UCSD-AML1 (cell line): ENCODE measurements around the gene CKS2.
"Not testable (repeated sequence)": the region's sequence is repeated elsewhere in the genome, so short reads cannot be mapped to it uniquely, and the experiment has no call there.

Experiments
- DNase-seq: peaks from one replicate; lab custom pipeline; 2025; ENCODE audit not compliant: unreplicated experiment; lab: John Stamatoyannopoulos, UW

CKS2 gene

GRCh38 chr9:89310475-89311345 lies at the start of gene CKS2:
CKS2 (plus strand) TSS chr9:89311195; CDS start chr9:89311293, 98 bp downstream.
- DNase-seq, result peak; percentile 100

DNA sequence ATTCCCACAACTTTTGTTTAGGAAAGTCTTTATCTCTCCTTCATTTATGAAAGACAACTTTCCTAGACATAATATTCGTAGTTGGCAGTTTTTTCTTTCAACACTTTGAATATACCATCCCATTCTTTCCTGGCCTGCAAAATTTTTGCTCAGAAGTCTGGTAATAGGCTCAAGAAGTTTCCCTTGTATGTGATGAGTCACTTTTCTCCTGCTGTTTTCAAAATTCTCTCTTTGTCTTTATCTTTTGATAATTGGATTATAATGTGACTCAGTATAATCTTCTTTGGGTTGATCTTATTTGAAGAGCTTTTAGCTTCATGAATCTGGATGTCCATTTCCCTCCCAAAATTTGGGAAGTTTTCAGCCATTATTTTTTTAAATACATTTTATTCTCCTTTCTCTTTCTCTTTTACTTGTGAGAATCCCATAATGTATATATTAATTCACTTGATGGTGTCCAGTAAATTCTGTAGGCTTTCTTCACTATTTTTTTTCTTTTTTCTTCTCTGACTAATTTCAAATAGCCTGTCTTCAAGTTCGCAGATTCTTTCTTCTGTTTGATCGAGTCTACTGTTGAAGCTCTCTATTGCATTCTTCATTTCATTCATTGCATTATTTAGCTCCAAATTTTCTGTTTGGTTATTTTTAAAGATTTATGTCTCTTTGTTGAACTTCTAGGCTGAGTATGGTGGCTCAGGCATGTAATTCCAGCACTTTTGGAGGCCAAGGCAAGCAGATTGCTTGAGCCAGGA lies 37.3 kb upstream of the CKS2 start:
- no peak for DNase-seq

DNA sequence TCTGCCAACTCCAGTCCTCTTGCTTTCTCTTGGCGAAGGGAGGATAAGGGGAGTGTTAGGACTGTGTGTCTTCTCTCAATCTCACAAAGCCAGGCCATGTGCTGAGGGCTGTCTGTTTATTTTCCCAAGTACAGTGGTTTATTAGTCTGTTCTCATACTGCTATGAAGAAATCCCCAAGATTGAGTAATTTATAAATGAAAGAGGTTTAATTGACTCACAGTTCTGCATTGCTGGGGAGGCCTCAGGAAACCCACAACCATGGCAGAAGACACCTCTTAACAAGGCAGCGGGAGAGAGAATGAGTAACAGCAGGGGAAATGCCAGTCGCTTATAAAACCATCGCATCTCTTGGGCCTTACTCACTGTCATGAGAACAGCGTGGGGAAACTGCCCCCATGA lies 36.2 kb upstream of the CKS2 start:
- DNase-seq, result no peak

- not testable (repeated sequence) for DNase-seq
Observed at GRCh38 chr9:89276040-89276439, 35.0 kb upstream of the CKS2 start.

DNA sequence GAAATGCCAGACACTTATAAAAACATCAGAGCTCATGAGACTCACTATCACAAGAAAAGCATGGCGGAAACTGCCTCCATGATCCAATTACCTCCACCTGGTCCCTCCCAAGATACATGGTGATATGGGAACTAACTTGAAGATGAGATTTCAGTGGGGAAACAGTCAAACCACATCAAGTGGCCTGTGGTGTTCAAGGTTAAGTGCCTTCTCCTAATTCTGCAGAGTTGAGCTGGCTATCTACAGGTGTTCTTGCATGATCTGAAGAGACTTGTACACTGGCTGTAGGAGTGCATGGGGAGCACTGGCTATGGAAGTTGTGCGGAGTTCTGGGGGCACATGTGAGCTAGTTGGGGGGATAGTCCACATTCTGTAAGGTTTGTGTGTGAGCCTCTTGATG lies 34.0 kb upstream of the CKS2 start:
- DNase-seq, result no peak

DNA sequence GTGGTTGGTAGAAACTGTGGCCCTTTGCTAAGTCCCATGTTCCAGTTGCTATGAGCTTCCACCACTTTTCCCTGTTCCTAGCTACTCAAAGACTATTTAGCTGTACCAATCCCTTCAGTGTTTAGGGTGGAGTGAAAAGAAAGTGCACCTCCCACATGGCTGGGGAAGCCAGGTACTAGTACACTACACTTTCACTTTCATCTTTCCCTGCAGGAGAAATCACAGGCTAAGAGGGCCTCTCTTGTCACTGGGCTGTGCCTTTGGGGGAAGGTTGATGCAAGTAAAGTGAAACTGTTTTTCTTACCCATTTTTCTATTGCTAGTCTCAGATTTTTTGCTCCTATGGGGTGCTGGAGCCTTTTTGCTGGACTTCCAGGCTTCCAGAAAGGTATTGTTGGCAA lies 33.5 kb upstream of the CKS2 start:
- DNase-seq, result no peak

- no peak for DNase-seq
Observed at GRCh38 chr9:89278551-89278950, 32.4 kb upstream of the CKS2 start.

DNA sequence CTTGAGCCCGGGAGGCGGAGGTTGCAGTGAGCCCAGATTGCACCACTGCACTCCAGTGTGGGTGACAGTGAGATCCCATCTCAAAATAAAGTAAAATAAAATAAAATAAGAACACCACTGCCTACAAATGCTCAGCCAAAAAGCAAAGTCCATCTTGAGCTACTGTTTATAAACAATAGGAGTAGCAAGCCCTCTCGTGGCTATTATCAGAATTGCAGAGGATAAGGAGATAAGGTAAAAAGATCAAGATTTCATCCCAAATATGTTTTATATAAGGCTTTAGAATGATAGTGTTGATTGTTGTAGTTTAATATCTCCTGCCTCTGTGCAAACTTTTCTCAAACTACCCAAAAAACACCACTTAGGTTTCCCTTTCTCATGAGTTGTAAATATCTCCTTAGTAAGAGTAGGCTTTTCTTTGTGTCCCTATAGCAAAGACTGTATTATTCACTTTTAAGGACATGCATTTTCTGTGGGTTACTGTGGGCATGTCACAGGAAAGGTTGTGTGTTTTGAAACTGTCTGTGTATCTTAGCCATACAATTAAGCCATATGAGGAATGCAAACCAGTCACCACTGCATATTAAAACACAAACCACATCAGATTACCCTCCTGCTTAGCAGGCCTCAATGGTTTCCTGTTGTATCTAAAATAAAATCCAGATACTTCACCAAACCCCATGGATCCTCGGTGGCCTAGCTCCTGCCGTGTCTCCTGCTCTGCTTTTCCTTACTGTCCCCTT lies 31.8 kb upstream of the CKS2 start:
- no peak for DNase-seq

DNA sequence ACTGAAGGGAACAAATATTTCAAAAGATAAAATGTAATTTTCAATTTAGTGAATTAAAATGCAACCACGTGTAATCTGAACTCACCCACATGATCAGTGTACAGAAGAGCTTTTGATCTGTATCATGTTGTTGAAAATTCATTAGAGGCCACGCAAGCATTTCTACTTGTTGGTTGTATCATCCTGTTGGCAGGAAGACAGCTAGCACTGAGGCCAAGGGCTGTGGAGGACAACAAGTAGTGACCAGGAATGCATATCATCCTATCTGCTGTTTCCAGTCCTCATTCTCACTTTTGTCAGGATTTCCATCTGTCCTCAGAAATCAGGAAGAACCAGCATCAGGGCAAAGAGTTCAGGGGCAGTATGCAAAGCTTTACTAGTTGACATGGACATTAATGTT lies 29.9 kb upstream of the CKS2 start:
- no peak for DNase-seq

GRCh38 chr9:89282248-89282968 lies 28.6 kb upstream of the CKS2 start:
- not testable (repeated sequence) for DNase-seq

- DNase-seq, result no peak
Observed at GRCh38 chr9:89284076-89284475, 26.9 kb upstream of the CKS2 start.

DNA sequence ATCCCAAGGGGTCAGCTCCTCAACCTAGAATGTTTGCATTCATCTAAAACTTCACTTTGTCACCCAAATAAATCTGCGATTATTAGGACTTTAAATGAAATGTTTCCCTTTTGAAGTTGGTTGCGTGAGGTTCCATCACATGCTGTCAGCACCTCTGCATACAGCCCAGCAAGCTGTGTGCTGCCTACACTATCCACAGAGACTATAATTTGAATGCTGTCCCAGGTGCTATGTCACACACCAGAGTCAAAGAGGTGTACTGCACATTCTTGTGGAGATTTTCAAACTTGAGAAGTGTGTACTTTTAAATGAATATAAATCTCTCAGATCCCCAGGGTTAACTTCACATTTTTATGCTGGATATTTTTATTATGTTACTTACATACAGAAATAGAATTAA lies 19.3 kb upstream of the CKS2 start:
- no peak for DNase-seq

GRCh38 chr9:89293014-89293413 lies 18.0 kb upstream of the CKS2 start:
- DNase-seq, result no peak

- no peak for DNase-seq
Observed at GRCh38 chr9:89295400-89295799, 15.6 kb upstream of the CKS2 start.

- not testable (repeated sequence) for DNase-seq
Observed at GRCh38 chr9:89301996-89302395, 9.0 kb upstream of the CKS2 start.

DNA sequence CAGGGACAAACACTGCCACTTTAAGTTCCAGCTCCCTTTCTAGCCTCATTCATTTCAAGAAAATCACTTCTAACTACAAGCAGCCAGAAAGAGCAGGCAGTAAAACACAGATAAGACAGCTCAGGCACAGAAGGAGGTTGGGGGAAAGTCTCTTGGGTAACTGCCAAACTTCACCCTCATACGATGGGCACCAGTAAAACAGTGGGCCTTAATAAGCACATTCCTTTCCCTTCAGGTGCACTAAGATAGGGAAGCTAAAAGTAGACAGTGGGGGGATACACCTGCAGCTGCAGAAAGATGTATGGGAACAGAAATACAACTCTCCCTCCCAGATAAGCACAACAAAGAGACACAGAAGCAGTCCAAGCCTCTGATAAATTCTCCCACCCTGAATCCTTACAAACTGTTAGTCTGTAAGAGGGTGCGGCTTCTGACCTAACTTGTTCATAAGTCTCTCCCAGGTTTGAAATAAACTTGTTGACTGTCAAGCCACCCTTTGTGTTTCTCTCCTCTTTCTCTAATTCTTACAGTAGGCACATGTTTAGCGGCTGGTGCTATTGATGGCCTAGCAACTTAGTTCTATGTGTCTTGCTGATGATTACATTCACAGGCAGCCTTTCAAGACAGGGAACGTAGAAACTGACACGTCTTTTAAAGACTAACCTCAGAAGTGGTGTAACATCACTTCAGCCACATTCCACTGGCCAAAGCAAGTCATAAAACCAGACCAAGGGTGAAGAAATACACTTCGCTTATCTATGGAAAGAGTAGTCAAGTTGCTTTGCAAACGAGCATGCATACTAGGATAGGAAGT lies 6.8 kb upstream of the CKS2 start:
- no peak for DNase-seq

DNA sequence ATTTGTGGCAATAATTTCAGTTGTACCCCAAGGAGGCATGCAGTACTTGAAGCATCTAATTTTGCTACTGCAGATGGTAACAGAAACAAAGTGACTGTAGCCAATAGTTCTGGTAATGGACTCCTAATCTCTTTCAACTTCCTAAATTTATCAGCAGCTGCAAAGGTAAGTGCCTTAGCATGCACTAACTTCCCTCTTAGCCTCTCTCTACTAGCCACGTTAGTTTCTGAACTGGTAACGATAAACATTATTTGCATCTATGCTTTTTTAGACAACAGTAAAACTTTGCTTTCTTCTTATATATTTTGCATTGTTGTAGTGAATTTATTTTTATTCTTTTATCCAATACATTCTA lies 6.2 kb upstream of the CKS2 start:
- DNase-seq, result no peak

- no peak for DNase-seq
Observed at GRCh38 chr9:89305868-89306267, 5.1 kb upstream of the CKS2 start.

DNA sequence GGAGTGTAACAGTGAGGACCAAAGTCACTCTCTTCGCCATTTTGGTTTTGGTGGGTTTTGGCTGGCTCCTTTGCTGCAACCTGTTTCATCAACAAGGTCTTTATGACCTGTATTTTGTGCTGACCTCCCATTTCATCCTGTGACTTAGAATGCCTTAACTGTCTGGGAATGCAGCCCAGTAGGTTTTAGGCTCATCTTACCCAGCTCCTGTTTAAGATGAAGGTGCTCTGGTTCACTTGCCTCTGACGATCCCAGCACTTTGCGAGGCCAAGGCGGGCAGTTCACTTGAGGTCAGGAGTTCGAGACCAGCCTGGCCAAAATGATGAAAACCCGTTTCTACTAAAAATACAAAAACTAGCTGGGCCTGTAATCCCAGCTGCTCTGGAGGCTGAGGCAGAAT lies 1.8 kb upstream of the CKS2 start:
- no peak for DNase-seq
